K562 (cell line): ENCODE measurements around the gene NAA38.

Experiments
- ASH1L ChIP-seq: fragments of 450-650 bp; IDR thresholded peaks from 2 replicates; pipeline ENCODE4 v1.6.1; 2018; ENCODE audit warnings: borderline replicate concordance, mild to moderate bottlenecking, low read depth; ENCODE audit not compliant: partially characterized antibody
- ELF1 ChIP-seq: fragments of 200-800 bp; sonication (Bioruptor generic); IDR thresholded peaks from 2 replicates; pipeline ENCODE4 v1.6.1; 2016; ENCODE audit warnings: missing genetic modification characterization, missing compliant biosample characterization
- ETV6 ChIP-seq, 3 experiments: fragments of 150-350 bp in 1 of 3; sonication (generic) in 1 of 3; formaldehyde crosslinking in 1 of 3; IDR thresholded peaks; 2 replicates each; pipeline versions ENCODE4 v1.6.1 to v1.8.0; 2014 to 2022; ENCODE audit warnings: borderline replicate concordance in 2 of 3, low read depth in 2 of 3, antibody characterized with exemption in 1 of 3, low read length in 1 of 3, mild to moderate bottlenecking in 1 of 3, missing genetic modification reagents in 1 of 3
- KAT7 ChIP-seq: sonication (generic); formaldehyde crosslinking; IDR thresholded peaks from 2 replicates; pipeline ENCODE4 v1.8.0; 2022; ENCODE audit warnings: missing genetic modification reagents, mild to moderate bottlenecking, borderline replicate concordance
- NFYB ChIP-seq: IDR thresholded peaks from 2 replicates; pipeline ENCODE4 v1.6.1; 2011; ENCODE audit warnings: mild to moderate bottlenecking, moderate library complexity; ENCODE audit not compliant: insufficient read length; ENCODE audit errors: extremely low read depth
- PTBP1 ChIP-seq: fragments of 200-400 bp; formaldehyde crosslinking; IDR thresholded peaks from 2 replicates; pipeline ENCODE4 v1.6.1; 2017; ENCODE audit warnings: low read depth, low read length
- TBL1XR1 ChIP-seq, 2 experiments: IDR thresholded peaks; 2 replicates each; pipeline ENCODE4 v1.6.1; 2012; ENCODE audit warnings: improper control_type of control experiment in 2 of 2, low read length in 2 of 2, mild to moderate bottlenecking in 1 of 2
- TF ChIP-seq, protein P1 (sequence below), 3 experiments: IDR thresholded peaks in 2 of 3; conservative IDR thresholded peaks in 1 of 3; 2 replicates each; pipeline ENCODE4 v1.5.1; 2011 to 2012; ENCODE audit warnings: low read length in 3 of 3, mild to moderate bottlenecking in 3 of 3, control low read depth in 2 of 3, improper control_type of control experiment in 1 of 3, inconsistent platforms in 1 of 3, low read depth in 1 of 3, mixed read lengths in 1 of 3, moderate library complexity in 1 of 3; ENCODE audit not compliant: insufficient read depth in 2 of 3
- TF ChIP-seq, protein P2 (sequence below), 2 experiments: IDR thresholded peaks; 2 replicates each; pipeline ENCODE4 v1.6.1; 2011; ENCODE audit warnings: borderline replicate concordance in 1 of 2, control low read depth in 1 of 2, low read depth in 1 of 2, low read length in 1 of 2, mild to moderate bottlenecking in 1 of 2, mixed read lengths in 1 of 2, moderate library complexity in 1 of 2; ENCODE audit not compliant: insufficient read depth in 1 of 2, insufficient read length in 1 of 2, poor library complexity in 1 of 2, severe bottlenecking in 1 of 2; ENCODE audit errors: extremely low read depth in 1 of 2

DNA sequence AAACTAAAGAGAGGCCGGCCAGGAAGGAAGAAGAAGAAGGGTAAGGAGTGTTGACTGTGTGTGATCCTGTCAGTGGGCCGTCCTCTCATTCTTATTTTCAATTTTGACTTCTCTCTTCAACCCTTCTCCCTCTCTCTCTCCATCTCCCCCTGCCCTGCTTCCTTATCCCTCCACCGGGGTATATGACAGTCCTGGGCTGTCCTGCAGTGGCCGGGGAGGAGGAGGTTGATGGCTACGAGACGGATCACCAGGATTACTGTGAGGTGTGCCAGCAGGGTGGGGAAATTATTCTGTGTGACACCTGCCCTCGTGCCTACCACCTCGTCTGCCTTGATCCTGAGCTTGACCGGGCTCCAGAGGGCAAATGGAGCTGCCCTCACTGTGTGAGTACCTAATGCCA is 36.9 kb upstream of the NAA38 start:
- no peak for TF ChIP-seq NFYB
- TF ChIP-seq TBL1XR1 (IDR thresholded peaks at IDR 0.05; ENCODE audit: low read length in 2 of 2): no peak
- no peak for TF ChIP-seq PTBP1
- TF ChIP-seq ASH1L: no peak
- no peak for TF ChIP-seq ELF1 (tag)
- TF ChIP-seq, protein P1, sequence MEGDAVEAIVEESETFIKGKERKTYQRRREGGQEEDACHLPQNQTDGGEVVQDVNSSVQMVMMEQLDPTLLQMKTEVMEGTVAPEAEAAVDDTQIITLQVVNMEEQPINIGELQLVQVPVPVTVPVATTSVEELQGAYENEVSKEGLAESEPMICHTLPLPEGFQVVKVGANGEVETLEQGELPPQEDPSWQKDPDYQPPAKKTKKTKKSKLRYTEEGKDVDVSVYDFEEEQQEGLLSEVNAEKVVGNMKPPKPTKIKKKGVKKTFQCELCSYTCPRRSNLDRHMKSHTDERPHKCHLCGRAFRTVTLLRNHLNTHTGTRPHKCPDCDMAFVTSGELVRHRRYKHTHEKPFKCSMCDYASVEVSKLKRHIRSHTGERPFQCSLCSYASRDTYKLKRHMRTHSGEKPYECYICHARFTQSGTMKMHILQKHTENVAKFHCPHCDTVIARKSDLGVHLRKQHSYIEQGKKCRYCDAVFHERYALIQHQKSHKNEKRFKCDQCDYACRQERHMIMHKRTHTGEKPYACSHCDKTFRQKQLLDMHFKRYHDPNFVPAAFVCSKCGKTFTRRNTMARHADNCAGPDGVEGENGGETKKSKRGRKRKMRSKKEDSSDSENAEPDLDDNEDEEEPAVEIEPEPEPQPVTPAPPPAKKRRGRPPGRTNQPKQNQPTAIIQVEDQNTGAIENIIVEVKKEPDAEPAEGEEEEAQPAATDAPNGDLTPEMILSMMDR (IDR thresholded peaks at IDR 0.05 in 2 of 3, conservative IDR thresholded peaks at IDR 0.05 in 1 of 3; ENCODE audit: insufficient read depth in 2 of 3, low read depth in 1 of 3, low read length in 3 of 3): no peak
- TF ChIP-seq, protein P2, sequence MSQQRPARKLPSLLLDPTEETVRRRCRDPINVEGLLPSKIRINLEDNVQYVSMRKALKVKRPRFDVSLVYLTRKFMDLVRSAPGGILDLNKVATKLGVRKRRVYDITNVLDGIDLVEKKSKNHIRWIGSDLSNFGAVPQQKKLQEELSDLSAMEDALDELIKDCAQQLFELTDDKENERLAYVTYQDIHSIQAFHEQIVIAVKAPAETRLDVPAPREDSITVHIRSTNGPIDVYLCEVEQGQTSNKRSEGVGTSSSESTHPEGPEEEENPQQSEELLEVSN (IDR thresholded peaks at IDR 0.05; ENCODE audit: borderline replicate concordance in 1 of 2, extremely low read depth in 1 of 2, insufficient read depth in 1 of 2, insufficient read length in 1 of 2, low read depth in 1 of 2, low read length in 1 of 2, poor library complexity in 1 of 2, severe bottlenecking in 1 of 2): no peak
- TF ChIP-seq KAT7 (CRISPR knock-in tag): no peak
- TF ChIP-seq ETV6 (IDR thresholded peaks at IDR 0.05; ENCODE audit: borderline replicate concordance in 1 of 2, low read depth in 2 of 2, low read length in 1 of 2): no peak
- TF ChIP-seq ETV6 (CRISPR knock-in tag; IDR thresholded peaks at IDR 0.05; ENCODE audit: borderline replicate concordance): no peak
